ENCODE measurements around the gene MEGF8. TPM values are rescaled to one million over a fixed set of nuclear protein-coding genes. Genes with fewer than 3 reads are reported as not detected.

Gene MEGF8
- total and polyA plus RNA-seq, 9 of the 15 experiments (the other 6 are each of a cell fraction or from before 2014, with no cell fraction given) = 0.28 to 13.1 (median 3.0) TPM

DNA sequence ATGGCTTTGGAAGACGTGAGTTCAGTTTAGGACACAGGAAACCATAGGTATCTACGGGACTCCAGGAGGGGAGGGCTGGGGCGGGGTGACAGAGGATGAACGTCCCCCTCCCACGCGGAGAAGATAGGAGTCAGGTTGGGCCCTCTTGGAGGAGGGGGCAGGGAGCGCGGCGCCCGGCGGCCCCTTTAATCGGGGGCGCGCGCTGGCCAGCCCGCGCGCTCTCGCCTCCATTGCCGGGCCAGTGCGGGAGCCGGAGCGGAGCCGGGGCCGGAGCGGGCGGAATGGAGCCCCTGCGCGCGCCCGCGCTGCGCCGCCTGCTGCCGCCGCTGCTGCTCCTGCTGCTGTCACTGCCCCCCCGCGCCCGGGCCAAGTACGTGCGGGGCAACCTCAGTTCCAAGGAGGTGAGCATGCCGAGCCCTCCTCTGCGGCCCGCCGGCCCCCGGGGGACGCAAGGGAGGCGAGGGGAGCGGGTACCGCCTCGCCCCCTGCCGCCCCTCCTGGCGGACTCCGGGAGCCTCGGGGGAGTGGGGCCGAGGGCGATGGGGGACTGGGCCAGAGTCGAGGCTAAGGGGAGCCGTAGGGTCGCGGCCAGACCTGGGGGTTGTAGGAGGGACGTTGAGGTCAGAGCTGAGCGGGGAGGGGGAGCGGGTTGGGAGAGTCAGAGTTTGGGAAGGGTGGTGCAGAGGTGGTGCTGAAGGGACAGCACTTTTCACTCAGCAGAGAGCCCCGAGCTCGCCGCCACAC, 12.2 kb upstream of the MEGF8 start, which contains the start of gene TMEM145 (continued):
- TF ChIP-seq NEUROD1 (IDR thresholded peaks at IDR 0.05; ENCODE audit: borderline replicate concordance, low read depth, low read length, partially characterized antibody) = peak; percentile 58
- no peak for TF ChIP-seq TBL1XR1 (IDR thresholded peaks at IDR 0.05; ENCODE audit: low read length in 2 of 2)
- TF ChIP-seq RBM17 (IDR thresholded peaks at IDR 0.05; ENCODE audit: borderline replicate concordance, low read depth, low read length) = no peak
- TF ChIP-seq YY1 (IDR thresholded peaks at IDR 0.05; ENCODE audit: borderline replicate concordance in 1 of 3, control insufficient read depth in 1 of 3, extremely low read depth in 1 of 3, insufficient read depth in 3 of 3, insufficient read length in 1 of 3, insufficient replicate concordance in 2 of 3, low read depth in 1 of 3, low read length in 2 of 3) = peak in 2 of 3 experiments; percentile 77 to 82
- no peak for TF ChIP-seq RBM25 (IDR thresholded peaks at IDR 0.05; ENCODE audit: low read depth, low read length, severe bottlenecking)
- peak in 1 of 2 experiments; percentile 53; a peak in 1 of 4 replicates for TF ChIP-seq NONO (IDR thresholded peaks at IDR 0.05; ENCODE audit: low read depth in 2 of 2, low read length in 1 of 2)
- TF ChIP-seq, protein P1, sequence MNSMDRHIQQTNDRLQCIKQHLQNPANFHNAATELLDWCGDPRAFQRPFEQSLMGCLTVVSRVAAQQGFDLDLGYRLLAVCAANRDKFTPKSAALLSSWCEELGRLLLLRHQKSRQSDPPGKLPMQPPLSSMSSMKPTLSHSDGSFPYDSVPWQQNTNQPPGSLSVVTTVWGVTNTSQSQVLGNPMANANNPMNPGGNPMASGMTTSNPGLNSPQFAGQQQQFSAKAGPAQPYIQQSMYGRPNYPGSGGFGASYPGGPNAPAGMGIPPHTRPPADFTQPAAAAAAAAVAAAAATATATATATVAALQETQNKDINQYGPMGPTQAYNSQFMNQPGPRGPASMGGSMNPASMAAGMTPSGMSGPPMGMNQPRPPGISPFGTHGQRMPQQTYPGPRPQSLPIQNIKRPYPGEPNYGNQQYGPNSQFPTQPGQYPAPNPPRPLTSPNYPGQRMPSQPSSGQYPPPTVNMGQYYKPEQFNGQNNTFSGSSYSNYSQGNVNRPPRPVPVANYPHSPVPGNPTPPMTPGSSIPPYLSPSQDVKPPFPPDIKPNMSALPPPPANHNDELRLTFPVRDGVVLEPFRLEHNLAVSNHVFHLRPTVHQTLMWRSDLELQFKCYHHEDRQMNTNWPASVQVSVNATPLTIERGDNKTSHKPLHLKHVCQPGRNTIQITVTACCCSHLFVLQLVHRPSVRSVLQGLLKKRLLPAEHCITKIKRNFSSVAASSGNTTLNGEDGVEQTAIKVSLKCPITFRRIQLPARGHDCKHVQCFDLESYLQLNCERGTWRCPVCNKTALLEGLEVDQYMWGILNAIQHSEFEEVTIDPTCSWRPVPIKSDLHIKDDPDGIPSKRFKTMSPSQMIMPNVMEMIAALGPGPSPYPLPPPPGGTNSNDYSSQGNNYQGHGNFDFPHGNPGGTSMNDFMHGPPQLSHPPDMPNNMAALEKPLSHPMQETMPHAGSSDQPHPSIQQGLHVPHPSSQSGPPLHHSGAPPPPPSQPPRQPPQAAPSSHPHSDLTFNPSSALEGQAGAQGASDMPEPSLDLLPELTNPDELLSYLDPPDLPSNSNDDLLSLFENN (IDR thresholded peaks at IDR 0.05; ENCODE audit: low read depth in 2 of 2, low read length in 2 of 2) = no peak
- TF ChIP-seq BCL6 (CRISPR knock-in tag; IDR thresholded peaks at IDR 0.05) = no peak
- peak; percentile 35; the same call in 1 of the 2 replicates for TF ChIP-seq ATF7 (IDR thresholded peaks at IDR 0.05)
- peak; percentile 63; the same call in 1 of the 2 replicates for TF ChIP-seq CTBP1 (IDR thresholded peaks at IDR 0.05; ENCODE audit: borderline replicate concordance)
- no peak for TF ChIP-seq DPF2 (IDR thresholded peaks at IDR 0.05)
- no peak for TF ChIP-seq CREBBP (IDR thresholded peaks at IDR 0.05; ENCODE audit: low read depth, low read length)
- TF ChIP-seq, protein P2, sequence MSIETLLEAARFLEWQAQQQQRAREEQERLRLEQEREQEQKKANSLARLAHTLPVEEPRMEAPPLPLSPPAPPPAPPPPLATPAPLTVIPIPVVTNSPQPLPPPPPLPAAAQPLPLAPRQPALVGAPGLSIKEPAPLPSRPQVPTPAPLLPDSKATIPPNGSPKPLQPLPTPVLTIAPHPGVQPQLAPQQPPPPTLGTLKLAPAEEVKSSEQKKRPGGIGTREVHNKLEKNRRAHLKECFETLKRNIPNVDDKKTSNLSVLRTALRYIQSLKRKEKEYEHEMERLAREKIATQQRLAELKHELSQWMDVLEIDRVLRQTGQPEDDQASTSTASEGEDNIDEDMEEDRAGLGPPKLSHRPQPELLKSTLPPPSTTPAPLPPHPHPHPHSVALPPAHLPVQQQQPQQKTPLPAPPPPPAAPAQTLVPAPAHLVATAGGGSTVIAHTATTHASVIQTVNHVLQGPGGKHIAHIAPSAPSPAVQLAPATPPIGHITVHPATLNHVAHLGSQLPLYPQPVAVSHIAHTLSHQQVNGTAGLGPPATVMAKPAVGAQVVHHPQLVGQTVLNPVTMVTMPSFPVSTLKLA (conservative IDR thresholded peaks at IDR 0.05) = peak in 1 of 2 experiments; percentile 59; a peak in 2 of 4 replicates
- peak; percentile 44 to 77; a peak in 2 of 4 replicates for TF ChIP-seq SIN3A (IDR thresholded peaks at IDR 0.05; ENCODE audit: borderline replicate concordance in 2 of 2, control insufficient read depth in 1 of 2, low read depth in 2 of 2, low read length in 2 of 2)
- no peak for TF ChIP-seq MAFK (IDR thresholded peaks at IDR 0.05; ENCODE audit: low read length)
- TF ChIP-seq ZFP30 (CRISPR knock-in tag; IDR thresholded peaks at IDR 0.05; ENCODE audit: borderline replicate concordance) = no peak
- no peak for TF ChIP-seq SMARCC2 (IDR thresholded peaks at IDR 0.05; ENCODE audit: low read depth)
- TF ChIP-seq, protein P3, sequence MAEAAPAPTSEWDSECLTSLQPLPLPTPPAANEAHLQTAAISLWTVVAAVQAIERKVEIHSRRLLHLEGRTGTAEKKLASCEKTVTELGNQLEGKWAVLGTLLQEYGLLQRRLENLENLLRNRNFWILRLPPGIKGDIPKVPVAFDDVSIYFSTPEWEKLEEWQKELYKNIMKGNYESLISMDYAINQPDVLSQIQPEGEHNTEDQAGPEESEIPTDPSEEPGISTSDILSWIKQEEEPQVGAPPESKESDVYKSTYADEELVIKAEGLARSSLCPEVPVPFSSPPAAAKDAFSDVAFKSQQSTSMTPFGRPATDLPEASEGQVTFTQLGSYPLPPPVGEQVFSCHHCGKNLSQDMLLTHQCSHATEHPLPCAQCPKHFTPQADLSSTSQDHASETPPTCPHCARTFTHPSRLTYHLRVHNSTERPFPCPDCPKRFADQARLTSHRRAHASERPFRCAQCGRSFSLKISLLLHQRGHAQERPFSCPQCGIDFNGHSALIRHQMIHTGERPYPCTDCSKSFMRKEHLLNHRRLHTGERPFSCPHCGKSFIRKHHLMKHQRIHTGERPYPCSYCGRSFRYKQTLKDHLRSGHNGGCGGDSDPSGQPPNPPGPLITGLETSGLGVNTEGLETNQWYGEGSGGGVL (CRISPR knock-in tag; IDR thresholded peaks at IDR 0.05) = no peak
- peak; percentile 44; the same call in 1 of the 2 replicates for TF ChIP-seq RBFOX2 (IDR thresholded peaks at IDR 0.05; ENCODE audit: low read depth, low read length)

Measured in K562 (cell line).